ENCODE results near the gene AUTS2.

The AUTS2 gene

DNA sequence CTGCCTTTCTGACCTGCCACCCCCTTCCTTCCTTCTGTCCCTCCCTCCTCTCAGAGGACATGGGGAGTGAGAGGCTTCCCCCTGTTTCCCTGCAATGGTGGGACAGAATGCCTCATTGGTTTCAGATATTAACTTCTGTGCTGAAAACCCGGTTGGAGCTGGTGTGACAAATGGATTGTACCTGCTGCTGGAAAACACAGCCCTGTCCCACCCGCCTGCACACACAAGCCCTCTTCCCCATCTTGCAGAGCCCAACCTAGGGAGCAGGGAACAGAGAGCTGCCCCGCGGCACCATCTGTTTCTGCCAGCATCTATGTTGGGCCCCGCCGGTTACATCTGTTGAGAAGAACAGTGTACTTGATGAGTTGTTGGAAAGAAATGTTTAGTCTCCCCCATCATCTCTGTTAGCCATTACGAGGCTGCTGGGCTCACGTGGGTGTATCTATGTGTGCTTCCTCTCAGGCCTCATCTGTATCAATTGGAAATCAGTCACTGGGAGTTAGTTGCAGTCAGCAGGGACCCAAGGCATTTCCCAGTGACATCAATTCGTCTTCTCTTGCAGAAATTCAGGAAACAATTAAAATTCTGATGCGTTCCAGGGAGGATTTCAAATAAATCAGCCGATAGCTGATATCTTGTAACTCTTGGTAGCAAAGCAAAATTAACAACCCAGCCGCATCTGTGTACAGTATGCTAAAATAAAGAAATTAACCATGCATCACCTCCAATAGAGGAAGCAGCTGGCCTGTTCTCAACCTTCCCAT, 808.1 kb downstream of the AUTS2 start:
- no peaks in the 10 kb centered on the region for H3K4me1 ChIP-seq (ENCODE audit: control insufficient read depth, insufficient read depth, low read length)
- no peak overlapping the region for H3K27ac ChIP-seq (ENCODE audit: extremely low read depth, low read depth, low read length)
- H3K9me3 ChIP-seq (ENCODE audit: control insufficient read depth, insufficient read depth, low read depth, low read length), result no peaks in the 10 kb centered on the region
- no peak overlapping the region for H3K4me3 ChIP-seq (ENCODE audit: low read depth, low read length)
- no peaks in the 10 kb centered on the region for H3K36me3 ChIP-seq (ENCODE audit: control insufficient read depth in 2 of 2, insufficient read depth in 1 of 2, low read length in 2 of 2)
- POLR2A ChIA-PET, result no interaction called here
- CTCF ChIA-PET, result no interaction called here
- TF ChIP-seq ZNF174 (tag by site-specific recombination; IDR thresholded peaks at IDR 0.05) (no peak), ZNF510 (tag by site-specific recombination; IDR thresholded peaks at IDR 0.05; ENCODE audit: insufficient replicate concordance) (no peak), ZNF501 (tag by site-specific recombination; IDR thresholded peaks at IDR 0.05) (no peak)
- TF ChIP-seq, protein P1, sequence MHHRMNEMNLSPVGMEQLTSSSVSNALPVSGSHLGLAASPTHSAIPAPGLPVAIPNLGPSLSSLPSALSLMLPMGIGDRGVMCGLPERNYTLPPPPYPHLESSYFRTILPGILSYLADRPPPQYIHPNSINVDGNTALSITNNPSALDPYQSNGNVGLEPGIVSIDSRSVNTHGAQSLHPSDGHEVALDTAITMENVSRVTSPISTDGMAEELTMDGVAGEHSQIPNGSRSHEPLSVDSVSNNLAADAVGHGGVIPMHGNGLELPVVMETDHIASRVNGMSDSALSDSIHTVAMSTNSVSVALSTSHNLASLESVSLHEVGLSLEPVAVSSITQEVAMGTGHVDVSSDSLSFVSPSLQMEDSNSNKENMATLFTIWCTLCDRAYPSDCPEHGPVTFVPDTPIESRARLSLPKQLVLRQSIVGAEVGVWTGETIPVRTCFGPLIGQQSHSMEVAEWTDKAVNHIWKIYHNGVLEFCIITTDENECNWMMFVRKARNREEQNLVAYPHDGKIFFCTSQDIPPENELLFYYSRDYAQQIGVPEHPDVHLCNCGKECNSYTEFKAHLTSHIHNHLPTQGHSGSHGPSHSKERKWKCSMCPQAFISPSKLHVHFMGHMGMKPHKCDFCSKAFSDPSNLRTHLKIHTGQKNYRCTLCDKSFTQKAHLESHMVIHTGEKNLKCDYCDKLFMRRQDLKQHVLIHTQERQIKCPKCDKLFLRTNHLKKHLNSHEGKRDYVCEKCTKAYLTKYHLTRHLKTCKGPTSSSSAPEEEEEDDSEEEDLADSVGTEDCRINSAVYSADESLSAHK (tag by site-specific recombination; IDR thresholded peaks at IDR 0.05), result no peak
- TF ChIP-seq, protein P2, sequence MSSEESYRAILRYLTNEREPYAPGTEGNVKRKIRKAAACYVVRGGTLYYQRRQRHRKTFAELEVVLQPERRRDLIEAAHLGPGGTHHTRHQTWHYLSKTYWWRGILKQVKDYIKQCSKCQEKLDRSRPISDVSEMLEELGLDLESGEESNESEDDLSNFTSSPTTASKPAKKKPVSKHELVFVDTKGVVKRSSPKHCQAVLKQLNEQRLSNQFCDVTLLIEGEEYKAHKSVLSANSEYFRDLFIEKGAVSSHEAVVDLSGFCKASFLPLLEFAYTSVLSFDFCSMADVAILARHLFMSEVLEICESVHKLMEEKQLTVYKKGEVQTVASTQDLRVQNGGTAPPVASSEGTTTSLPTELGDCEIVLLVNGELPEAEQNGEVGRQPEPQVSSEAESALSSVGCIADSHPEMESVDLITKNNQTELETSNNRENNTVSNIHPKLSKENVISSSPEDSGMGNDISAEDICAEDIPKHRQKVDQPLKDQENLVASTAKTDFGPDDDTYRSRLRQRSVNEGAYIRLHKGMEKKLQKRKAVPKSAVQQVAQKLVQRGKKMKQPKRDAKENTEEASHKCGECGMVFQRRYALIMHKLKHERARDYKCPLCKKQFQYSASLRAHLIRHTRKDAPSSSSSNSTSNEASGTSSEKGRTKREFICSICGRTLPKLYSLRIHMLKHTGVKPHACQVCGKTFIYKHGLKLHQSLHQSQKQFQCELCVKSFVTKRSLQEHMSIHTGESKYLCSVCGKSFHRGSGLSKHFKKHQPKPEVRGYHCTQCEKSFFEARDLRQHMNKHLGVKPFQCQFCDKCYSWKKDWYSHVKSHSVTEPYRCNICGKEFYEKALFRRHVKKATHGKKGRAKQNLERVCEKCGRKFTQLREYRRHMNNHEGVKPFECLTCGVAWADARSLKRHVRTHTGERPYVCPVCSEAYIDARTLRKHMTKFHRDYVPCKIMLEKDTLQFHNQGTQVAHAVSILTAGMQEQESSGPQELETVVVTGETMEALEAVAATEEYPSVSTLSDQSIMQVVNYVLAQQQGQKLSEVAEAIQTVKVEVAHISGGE (tag by site-specific recombination; conservative IDR thresholded peaks at IDR 0.05; ENCODE audit: low read depth), result no peak
- TF ChIP-seq, protein P3, sequence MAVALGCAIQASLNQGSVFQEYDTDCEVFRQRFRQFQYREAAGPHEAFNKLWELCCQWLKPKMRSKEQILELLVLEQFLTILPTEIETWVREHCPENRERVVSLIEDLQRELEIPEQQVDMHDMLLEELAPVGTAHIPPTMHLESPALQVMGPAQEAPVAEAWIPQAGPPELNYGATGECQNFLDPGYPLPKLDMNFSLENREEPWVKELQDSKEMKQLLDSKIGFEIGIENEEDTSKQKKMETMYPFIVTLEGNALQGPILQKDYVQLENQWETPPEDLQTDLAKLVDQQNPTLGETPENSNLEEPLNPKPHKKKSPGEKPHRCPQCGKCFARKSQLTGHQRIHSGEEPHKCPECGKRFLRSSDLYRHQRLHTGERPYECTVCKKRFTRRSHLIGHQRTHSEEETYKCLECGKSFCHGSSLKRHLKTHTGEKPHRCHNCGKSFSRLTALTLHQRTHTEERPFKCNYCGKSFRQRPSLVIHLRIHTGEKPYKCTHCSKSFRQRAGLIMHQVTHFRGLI (tag by site-specific recombination; IDR thresholded peaks at IDR 0.05), result peak; percentile 96

DNA sequence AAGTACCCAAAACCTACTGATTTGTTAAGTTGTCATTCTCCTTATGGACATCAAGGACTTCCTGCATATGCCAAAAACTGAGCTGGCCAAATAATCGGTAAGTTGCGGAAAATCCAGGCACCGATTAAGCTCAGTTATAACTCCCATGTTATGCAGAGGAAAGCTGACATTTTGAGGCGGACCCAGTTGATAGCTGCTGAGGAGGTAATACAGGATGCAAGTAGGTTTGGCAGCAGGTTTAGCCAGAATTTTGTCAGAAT, 808.6 kb downstream of the AUTS2 start:
- no peak for TF ChIP-seq ZNF48 (tag by site-specific recombination; IDR thresholded peaks at IDR 0.05)
- TF ChIP-seq GLIS1 (tag by site-specific recombination; IDR thresholded peaks at IDR 0.05), result no peak
- no peak for TF ChIP-seq GLI4 (tag by site-specific recombination; IDR thresholded peaks at IDR 0.05)
- TF ChIP-seq, protein P4, sequence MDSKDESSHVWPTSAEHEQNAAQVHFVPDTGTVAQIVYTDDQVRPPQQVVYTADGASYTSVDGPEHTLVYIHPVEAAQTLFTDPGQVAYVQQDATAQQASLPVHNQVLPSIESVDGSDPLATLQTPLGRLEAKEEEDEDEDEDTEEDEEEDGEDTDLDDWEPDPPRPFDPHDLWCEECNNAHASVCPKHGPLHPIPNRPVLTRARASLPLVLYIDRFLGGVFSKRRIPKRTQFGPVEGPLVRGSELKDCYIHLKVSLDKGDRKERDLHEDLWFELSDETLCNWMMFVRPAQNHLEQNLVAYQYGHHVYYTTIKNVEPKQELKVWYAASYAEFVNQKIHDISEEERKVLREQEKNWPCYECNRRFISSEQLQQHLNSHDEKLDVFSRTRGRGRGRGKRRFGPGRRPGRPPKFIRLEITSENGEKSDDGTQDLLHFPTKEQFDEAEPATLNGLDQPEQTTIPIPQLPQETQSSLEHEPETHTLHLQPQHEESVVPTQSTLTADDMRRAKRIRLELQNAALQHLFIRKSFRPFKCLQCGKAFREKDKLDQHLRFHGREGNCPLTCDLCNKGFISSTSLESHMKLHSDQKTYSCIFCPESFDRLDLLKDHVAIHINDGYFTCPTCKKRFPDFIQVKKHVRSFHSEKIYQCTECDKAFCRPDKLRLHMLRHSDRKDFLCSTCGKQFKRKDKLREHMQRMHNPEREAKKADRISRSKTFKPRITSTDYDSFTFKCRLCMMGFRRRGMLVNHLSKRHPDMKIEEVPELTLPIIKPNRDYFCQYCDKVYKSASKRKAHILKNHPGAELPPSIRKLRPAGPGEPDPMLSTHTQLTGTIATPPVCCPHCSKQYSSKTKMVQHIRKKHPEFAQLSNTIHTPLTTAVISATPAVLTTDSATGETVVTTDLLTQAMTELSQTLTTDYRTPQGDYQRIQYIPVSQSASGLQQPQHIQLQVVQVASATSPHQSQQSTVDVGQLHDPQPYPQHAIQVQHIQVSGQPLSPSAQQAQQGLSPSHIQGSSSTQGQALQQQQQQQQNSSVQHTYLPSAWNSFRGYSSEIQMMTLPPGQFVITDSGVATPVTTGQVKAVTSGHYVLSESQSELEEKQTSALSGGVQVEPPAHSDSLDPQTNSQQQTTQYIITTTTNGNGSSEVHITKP (tag by site-specific recombination; IDR thresholded peaks at IDR 0.05), result no peak
- no peak for TF ChIP-seq ZNF660 (tag by site-specific recombination; IDR thresholded peaks at IDR 0.05)
- TF ChIP-seq, protein P5, sequence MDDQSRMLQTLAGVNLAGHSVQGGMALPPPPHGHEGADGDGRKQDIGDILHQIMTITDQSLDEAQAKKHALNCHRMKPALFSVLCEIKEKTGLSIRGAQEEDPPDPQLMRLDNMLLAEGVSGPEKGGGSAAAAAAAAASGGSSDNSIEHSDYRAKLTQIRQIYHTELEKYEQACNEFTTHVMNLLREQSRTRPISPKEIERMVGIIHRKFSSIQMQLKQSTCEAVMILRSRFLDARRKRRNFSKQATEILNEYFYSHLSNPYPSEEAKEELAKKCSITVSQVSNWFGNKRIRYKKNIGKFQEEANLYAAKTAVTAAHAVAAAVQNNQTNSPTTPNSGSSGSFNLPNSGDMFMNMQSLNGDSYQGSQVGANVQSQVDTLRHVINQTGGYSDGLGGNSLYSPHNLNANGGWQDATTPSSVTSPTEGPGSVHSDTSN (CRISPR knock-in tag; IDR thresholded peaks at IDR 0.05), result no peak
- TF ChIP-seq ZNF510 (tag by site-specific recombination; IDR thresholded peaks at IDR 0.05; ENCODE audit: insufficient replicate concordance), result no peak
- no peak for TF ChIP-seq ZNF423 (tag by site-specific recombination; IDR thresholded peaks at IDR 0.05)
- no peak for TF ChIP-seq ZNF391 (tag by site-specific recombination; IDR thresholded peaks at IDR 0.05; ENCODE audit: borderline replicate concordance, low read depth)
- no peak for TF ChIP-seq ZNF221 (tag by site-specific recombination; IDR thresholded peaks at IDR 0.05; ENCODE audit: borderline replicate concordance)
- TF ChIP-seq ZNF776 (tag by site-specific recombination; IDR thresholded peaks at IDR 0.05; ENCODE audit: borderline replicate concordance), result no peak
- no peaks in the 10 kb centered on the region for H3K9me3 ChIP-seq (ENCODE audit: control insufficient read depth, insufficient read depth, low read depth, low read length)
- H3K27ac ChIP-seq (ENCODE audit: extremely low read depth, low read depth, low read length), result no peak overlapping the region
- ChIA-PET POLR2A (no interaction called here), CTCF (no interaction called here)
- H3K4me3 ChIP-seq (ENCODE audit: low read depth, low read length), result no peak overlapping the region
- H3K4me1 ChIP-seq (ENCODE audit: control insufficient read depth, insufficient read depth, low read length), result no peaks in the 10 kb centered on the region
- H3K36me3 ChIP-seq (ENCODE audit: control insufficient read depth in 2 of 2, insufficient read depth in 1 of 2, low read length in 2 of 2), result no peaks in the 10 kb centered on the region
